Calu3 (cell line): ENCODE measurements around the gene PCMT1. TPM values are rescaled to one million over a fixed set of nuclear protein-coding genes. Genes with fewer than 3 reads are reported as not detected.

Source experiments
- BruUV-seq: library from RNA; stranded (reverse); fragments of 400-500 nt; replicated peaks from 2 replicates; lab custom pipeline; 2021; lab: Mats Ljungman, UMichigan
- CTCF ChIA-PET: fragments of 300-600 bp; sonication (Branson Sonifier 250); formaldehyde crosslinking; loops from one replicate; lab custom pipeline; 2022; ENCODE audit warnings: antibody characterized with exemption; lab: Charles Lee
- DNase-seq: peaks from one replicate; pipeline ENCODE4 v3.0.0; 2022
- H3K27ac Mint-ChIP-seq: one replicate; pipeline ENCODE4 v1.8.0; 2022; ENCODE audit warnings: mixed read lengths; ENCODE audit not compliant: unreplicated experiment
- H3K27me3 Mint-ChIP-seq: one replicate; pipeline ENCODE4 v1.8.0; 2022; ENCODE audit warnings: mixed read lengths; ENCODE audit not compliant: unreplicated experiment
- H3K36me3 Mint-ChIP-seq: one replicate; pipeline ENCODE4 v1.8.0; 2022; ENCODE audit warnings: mild to moderate bottlenecking, moderate library complexity, mixed read lengths; ENCODE audit not compliant: insufficient read depth, unreplicated experiment
- H3K4me1 Mint-ChIP-seq: one replicate; pipeline ENCODE4 v1.8.0; 2022; ENCODE audit warnings: mild to moderate bottlenecking, low read depth, mixed read lengths; ENCODE audit not compliant: unreplicated experiment
- H3K4me3 Mint-ChIP-seq: one replicate; pipeline ENCODE4 v1.8.0; 2022; ENCODE audit warnings: mild to moderate bottlenecking, low read depth, moderate library complexity, mixed read lengths; ENCODE audit not compliant: unreplicated experiment
- H3K9me3 Mint-ChIP-seq: one replicate; pipeline ENCODE4 v1.8.0; 2022; ENCODE audit warnings: low read depth, mixed read lengths; ENCODE audit not compliant: unreplicated experiment
- CTCF ChIP-seq: fragments of 200-600 bp; IDR thresholded peaks from one replicate; pipeline ENCODE4 v1.8.0; 2022; ENCODE audit warnings: antibody characterized with exemption; ENCODE audit not compliant: unreplicated experiment
- intact Hi-C: fragments of 100-400 bp; cut with micrococcal nuclease; formaldehyde crosslinking; loops from one replicate; pipeline ENCODE4 v1.10.0; 2022; ENCODE audit not compliant: unreplicated experiment
- total RNA-seq: library from RNA; stranded (reverse); gene quantifications from 2 replicates; pipeline ENCODE4 v1.2.3, GENCODE V29; 2022

PCMT1 gene
- total RNA-seq, 1 experiment from 2014 or later: 63.4 TPM

- peaks cover 6% of the 10 kb centered on the region for H3K9me3 Mint-ChIP-seq
- no TSS peak for BruUV-seq
- CTCF ChIA-PET: interaction anchor here (0.6 kb wide), 1 partner anchor 31 kb away, joined by 4 read pairs; no protein-coding TSS in a partner anchor
- peaks cover 26% of the 10 kb centered on the region for H3K36me3 Mint-ChIP-seq
- no peak for TF ChIP-seq CTCF
- no peak for DNase-seq
- H3K4me1 Mint-ChIP-seq: peaks cover 9% of the 10 kb centered on the region
- H3K27me3 Mint-ChIP-seq: no peaks in the 10 kb centered on the region
- no peak overlapping the region for H3K4me3 Mint-ChIP-seq
- H3K27ac Mint-ChIP-seq: no peak overlapping the region
- intact Hi-C loops: no loop called here
Measured at GRCh38 chr6:149769676-149770075, 20.1 kb downstream of the PCMT1 start.

GRCh38 chr6:149771185-149771584, 21.6 kb downstream of the PCMT1 start:
- H3K27ac Mint-ChIP-seq: no peak overlapping the region
- peaks cover 24% of the 10 kb centered on the region for H3K36me3 Mint-ChIP-seq
- no peaks in the 10 kb centered on the region for H3K27me3 Mint-ChIP-seq
- CTCF ChIA-PET: no interaction called here
- peaks cover 3% of the 10 kb centered on the region for H3K9me3 Mint-ChIP-seq
- peaks cover 9% of the 10 kb centered on the region for H3K4me1 Mint-ChIP-seq
- no peak for TF ChIP-seq CTCF
- BruUV-seq: no TSS peak
- no peak for DNase-seq
- H3K4me3 Mint-ChIP-seq: no peak overlapping the region
- intact Hi-C loops: no loop called here

- DNase-seq: no peak
- H3K27ac Mint-ChIP-seq: no peak overlapping the region
- CTCF ChIA-PET: no interaction called here
- intact Hi-C loops: no loop called here
- no peak overlapping the region for H3K4me3 Mint-ChIP-seq
- peaks cover 5% of the 10 kb centered on the region for H3K4me1 Mint-ChIP-seq
- no TSS peak for BruUV-seq
- TF ChIP-seq CTCF: no peak
- no peaks in the 10 kb centered on the region for H3K27me3 Mint-ChIP-seq
- H3K36me3 Mint-ChIP-seq: peaks cover 19% of the 10 kb centered on the region
- H3K9me3 Mint-ChIP-seq: no peaks in the 10 kb centered on the region
Measured at GRCh38 chr6:149771925-149772324, 22.4 kb downstream of the PCMT1 start.

- Mint-ChIP-seq H3K27ac (no peak overlapping the region), H3K4me3 (no peak overlapping the region), H3K9me3 (no peaks in the 10 kb centered on the region), H3K27me3 (no peaks in the 10 kb centered on the region), H3K36me3 (peaks cover 10% of the 10 kb centered on the region), H3K4me1 (no peaks in the 10 kb centered on the region)
- intact Hi-C loops: no loop called here
- CTCF ChIA-PET: no interaction called here
- no TSS peak for BruUV-seq
- TF ChIP-seq CTCF: no peak
- no peak for DNase-seq
Measured at GRCh38 chr6:149777624-149778023, 28.1 kb downstream of the PCMT1 start.

GRCh38 chr6:149779644-149779963, 30.1 kb downstream of the PCMT1 start:
- H3K4me3 Mint-ChIP-seq: no peak overlapping the region
- BruUV-seq: no TSS peak
- peaks cover 4% of the 10 kb centered on the region for H3K36me3 Mint-ChIP-seq
- DNase-seq: no peak
- H3K4me1 Mint-ChIP-seq: no peaks in the 10 kb centered on the region
- H3K27me3 Mint-ChIP-seq: no peaks in the 10 kb centered on the region
- no peaks in the 10 kb centered on the region for H3K9me3 Mint-ChIP-seq
- intact Hi-C loops: no loop called here
- H3K27ac Mint-ChIP-seq: no peak overlapping the region
- TF ChIP-seq CTCF: no peak
- CTCF ChIA-PET: no interaction called here
